SK-N-SH (cell line): ENCODE results near the gene RASA3. TPM values are rescaled to one million over a fixed set of nuclear protein-coding genes. Genes with fewer than 3 reads are reported as not detected.

ENCODE experiments used
- CTCF ChIA-PET: fragments of 300-600, 350-600 bp; formaldehyde crosslinking; extraction: SDS; loops from one replicate; lab custom pipeline; 2021; lab: Yijun Ruan, JAX
- POLR2A ChIA-PET: fragments of 350-600 bp; sonication (Branson Sonifier 250); formaldehyde crosslinking; extraction: SDS; loops from one replicate; lab custom pipeline; 2020; ENCODE audit warnings: antibody characterized with exemption, inconsistent platforms; lab: Yijun Ruan, JAX
- DNase-seq: peaks from one replicate; pipeline ENCODE4 v3.0.0; 2012
- H2AFZ ChIP-seq: fragments of 200-600 bp; sonication (generic); 2 replicates; pipeline ENCODE4 v1.8.1; 2016; ENCODE audit warnings: antibody characterized with exemption, mild to moderate bottlenecking, low read depth
- H3F3A ChIP-seq: fragments of 200-600 bp; sonication (generic); replicated peaks from 2 replicates; pipeline ENCODE3; 2016; ENCODE audit warnings: antibody characterized with exemption, mild to moderate bottlenecking; ENCODE audit not compliant: insufficient read depth
- H3K27ac ChIP-seq, 2 experiments: fragments of 200-500 bp in 1 of 2; fragments of 200-600 bp in 1 of 2; sonication (Bioruptor generic) in 1 of 2; sonication (generic), shearing (Covaris generic) in 1 of 2; 2 replicates each; pipeline versions ENCODE4 v1.5.1 to v1.6.1; 2014 to 2016; ENCODE audit warnings: low read depth in 2 of 2, inconsistent platforms in 1 of 2, low read length in 1 of 2, mild to moderate bottlenecking in 1 of 2, mixed read lengths in 1 of 2
- H3K27me3 ChIP-seq: fragments of 200-600 bp; sonication (generic), shearing (Covaris generic); 2 replicates; pipeline ENCODE4 v1.6.1; 2016; ENCODE audit warnings: mixed run types; ENCODE audit not compliant: insufficient read depth
- H3K36me3 ChIP-seq, 2 experiments: fragments of 200-500 bp in 1 of 2; fragments of 200-600 bp in 1 of 2; sonication (Bioruptor generic) in 1 of 2; sonication (generic) in 1 of 2; replicated peaks in 1 of 2; 2 replicates each; pipeline versions ENCODE3 to v1.5.1; 2014 to 2016; ENCODE audit warnings: low read length in 1 of 2, mild to moderate bottlenecking in 1 of 2; ENCODE audit not compliant: insufficient read depth in 2 of 2, control insufficient read depth in 1 of 2
- H3K4me1 ChIP-seq, 2 experiments: fragments of 200-500 bp in 1 of 2; fragments of 200-600 bp in 1 of 2; sonication (Bioruptor generic) in 1 of 2; sonication (generic), shearing (Covaris generic) in 1 of 2; 2 replicates each; pipeline versions ENCODE4 v1.5.1 to v1.6.1; 2014 to 2016; ENCODE audit warnings: low read depth in 1 of 2, low read length in 1 of 2, mixed run types in 1 of 2; ENCODE audit not compliant: insufficient read depth in 2 of 2, control insufficient read depth in 1 of 2
- H3K4me2 ChIP-seq: fragments of 200-600 bp; sonication (generic), shearing (Covaris generic); 2 replicates; pipeline ENCODE4 v1.6.1; 2017; ENCODE audit warnings: mixed run types
- H3K4me3 ChIP-seq, 2 experiments: fragments of 200-500 bp in 1 of 2; fragments of 200-600 bp in 1 of 2; sonication (Bioruptor generic) in 1 of 2; sonication (generic), shearing (Covaris generic) in 1 of 2; 2 replicates each; pipeline versions ENCODE4 v1.5.1 to v1.8.1; 2014 to 2016; ENCODE audit warnings: low read depth in 2 of 2, inconsistent platforms in 1 of 2, low read length in 1 of 2, mild to moderate bottlenecking in 1 of 2, mixed read lengths in 1 of 2, moderate library complexity in 1 of 2
- H3K79me2 ChIP-seq: fragments of 200-600 bp; sonication (generic); 2 replicates; pipeline ENCODE4 v1.8.1; 2017; ENCODE audit warnings: mild to moderate bottlenecking; ENCODE audit not compliant: insufficient read depth
- H3K9ac ChIP-seq: fragments of 200-600 bp; sonication (generic); 2 replicates; pipeline ENCODE4 v1.6.1; 2017; ENCODE audit warnings: mixed run types
- H3K9me2 ChIP-seq: fragments of 200-600 bp; sonication (generic); 2 replicates; pipeline ENCODE4 v1.6.1; 2017; ENCODE audit warnings: mixed run types
- H3K9me3 ChIP-seq: fragments of 200-600 bp; sonication (generic); 2 replicates; pipeline ENCODE4 v1.6.1; 2017; ENCODE audit warnings: mixed run types, mild to moderate bottlenecking, moderate library complexity
- H4K20me1 ChIP-seq: fragments of 200-600 bp; sonication (generic); 2 replicates; pipeline ENCODE4 v1.6.1; 2017; ENCODE audit warnings: mild to moderate bottlenecking, mixed run types; ENCODE audit not compliant: insufficient read depth
- CHD2 ChIP-seq: fragments of 150-350 bp; IDR thresholded peaks from 2 replicates; pipeline ENCODE4 v1.6.1; 2018; ENCODE audit warnings: low read length; ENCODE audit not compliant: partially characterized antibody
- CTCF ChIP-seq: fragments of 200-600 bp; sonication (generic); IDR thresholded peaks from 2 replicates; pipeline ENCODE4 v1.6.1; 2017; ENCODE audit warnings: antibody characterized with exemption, mild to moderate bottlenecking, moderate library complexity
- ELF1 ChIP-seq: IDR thresholded peaks from 2 replicates; pipeline ENCODE4 v1.4.0; 2012
- EZH2phosphoT487 ChIP-seq: fragments of 200-600 bp; sonication (generic); IDR thresholded peaks from 2 replicates; pipeline ENCODE4 v1.6.1; 2017; ENCODE audit warnings: low read depth, mixed run types, mild to moderate bottlenecking, antibody characterized with exemption, moderate library complexity, borderline replicate concordance
- FOSL2 ChIP-seq: IDR thresholded peaks from 2 replicates; pipeline ENCODE4 v1.4.0; 2012; ENCODE audit warnings: low read depth, mild to moderate bottlenecking, moderate library complexity, borderline replicate concordance
- FOXM1 ChIP-seq: IDR thresholded peaks from 2 replicates; pipeline ENCODE4 v1.4.0; 2012; ENCODE audit warnings: low read depth, mild to moderate bottlenecking
- GABPA ChIP-seq: IDR thresholded peaks from 2 replicates; pipeline ENCODE4 v1.4.0; 2012; ENCODE audit warnings: low read depth, mild to moderate bottlenecking
- GATA2 ChIP-seq: sonication (generic); formaldehyde crosslinking; IDR thresholded peaks from 2 replicates; pipeline ENCODE4 v1.5.0; 2020; ENCODE audit warnings: mild to moderate bottlenecking, missing genetic modification reagents
- IRF3 ChIP-seq: fragments of 150-350 bp; IDR thresholded peaks from 2 replicates; pipeline ENCODE4 v1.6.1; 2016; ENCODE audit warnings: mild to moderate bottlenecking, low read depth, low read length
- JUND ChIP-seq: IDR thresholded peaks from 2 replicates; pipeline ENCODE4 v1.4.0; 2012
- MXI1 ChIP-seq: IDR thresholded peaks from 2 replicates; pipeline ENCODE4 v1.6.1; 2012; ENCODE audit warnings: mild to moderate bottlenecking, low read depth, low read length, improper control_type of control experiment
- NRF1 ChIP-seq: IDR thresholded peaks from 2 replicates; pipeline ENCODE4 v1.6.1; 2012; ENCODE audit warnings: low read depth, mild to moderate bottlenecking, low read length
- RFX5 ChIP-seq: IDR thresholded peaks from 2 replicates; pipeline ENCODE4 v1.6.1; 2012; ENCODE audit warnings: mild to moderate bottlenecking, improper control_type of control experiment, low read length
- RXRA ChIP-seq: IDR thresholded peaks from 2 replicates; pipeline ENCODE4 v1.4.0; 2012; ENCODE audit warnings: low read depth, mild to moderate bottlenecking, borderline replicate concordance
- SIN3A ChIP-seq: IDR thresholded peaks from 2 replicates; pipeline ENCODE4 v1.6.1; 2012; ENCODE audit warnings: low read depth, mild to moderate bottlenecking, low read length, moderate library complexity, borderline replicate concordance
- SMC3 ChIP-seq: IDR thresholded peaks from 2 replicates; pipeline ENCODE4 v1.6.1; 2012; ENCODE audit warnings: low read depth, low read length, improper control_type of control experiment
- TAF1 ChIP-seq: IDR thresholded peaks from 2 replicates; pipeline ENCODE4 v1.6.1; 2012; ENCODE audit warnings: low read depth, mild to moderate bottlenecking, low read length, moderate library complexity, borderline replicate concordance
- TEAD4 ChIP-seq: IDR thresholded peaks from 2 replicates; pipeline ENCODE4 v1.4.0; 2012; ENCODE audit warnings: mild to moderate bottlenecking, borderline replicate concordance; ENCODE audit not compliant: insufficient read depth
- USF2 ChIP-seq: fragments of 150-350 bp; IDR thresholded peaks from 2 replicates; pipeline ENCODE4 v1.6.1; 2017; ENCODE audit warnings: antibody characterized with exemption, low read length, low read depth, borderline replicate concordance
- WGBS: methylation state at CpG from one replicate; pipeline ENCODE4 v1.1.6; 2017; ENCODE audit warnings: low lambda C conversion rate; 5-methylcytosine and 5-hydroxymethylcytosine counted together
- polyA plus RNA-seq, 3 experiments: library from polyadenylated mRNA; depleted of rRNA; stranded (reverse); fragments of >200 nt; gene quantifications; 2 replicates each; pipeline ENCODE4 v1.2.3, GENCODE V29; 2012

Gene RASA3
- polyA plus RNA-seq, 1 of the 3 experiments (the other 2 are of a cell fraction), result 25.1 TPM

- Histone ChIP-seq H3K9ac (no peak overlapping the region), H3K79me2 (0 out of 2 replicates have a peak, but pooled peaks cover 2% of the 10 kb centered on the region), H3F3A (no peaks in the 10 kb centered on the region), H2AFZ (no peak overlapping the region), H3K4me2 (no peak overlapping the region), H3K27me3 (no peaks in the 10 kb centered on the region), H3K9me2 (no peaks in the 10 kb centered on the region), H4K20me1 (no peaks in the 10 kb centered on the region), H3K4me1 (no peaks in the 10 kb centered on the region; a peak in 1 of 4 replicates), H3K4me3 (no peak overlapping the region), H3K27ac (no peak overlapping the region), H3K36me3 (peaks cover 19 to 57% of the 10 kb centered on the region in 2 experiments), H3K9me3 (no peaks in the 10 kb centered on the region)
- peak; percentile 59 for DNase-seq
- POLR2A ChIA-PET, result no interaction called here
- TF ChIP-seq FOSL2, result no peak
- TF ChIP-seq SMC3, result peak; percentile 17; the same call in 1 of the 2 replicates
- peak; percentile 52 for TF ChIP-seq CTCF
- TF ChIP-seq RXRA, result no peak
- no peak for TF ChIP-seq NRF1
- CTCF ChIA-PET, result interaction anchor here (1.2 to 1.8 kb wide), 2 partner anchors 196 to 197 kb away, joined by 3 to 5 read pairs; no protein-coding TSS in a partner anchor
- WGBS, result 88% methylated on average over 22 of the region's 29 CpGs
Measured at GRCh38 chr13:114017028-114017630, 115.3 kb downstream of the RASA3 start.

- H3F3A ChIP-seq, result no peaks in the 10 kb centered on the region
- 86% methylated on average over 5 of the region's 30 CpGs for WGBS
- H3K36me3 ChIP-seq, result peaks cover 19 to 52% of the 10 kb centered on the region in 2 experiments
- no peaks in the 10 kb centered on the region for H3K9me2 ChIP-seq
- H3K4me1 ChIP-seq, result no peaks in the 10 kb centered on the region; a peak in 1 of 4 replicates
- H3K27me3 ChIP-seq, result no peaks in the 10 kb centered on the region
- no peaks in the 10 kb centered on the region for H3K9me3 ChIP-seq
- no peak overlapping the region for H3K4me2 ChIP-seq
- no peak for DNase-seq
- H2AFZ ChIP-seq, result no peak overlapping the region
- H3K4me3 ChIP-seq, result no peak overlapping the region
- H3K79me2 ChIP-seq, result 0 out of 2 replicates have a peak, but pooled peaks cover 2% of the 10 kb centered on the region
- H4K20me1 ChIP-seq, result no peaks in the 10 kb centered on the region
- no peak for TF ChIP-seq FOXM1
- TF ChIP-seq GATA2 (CRISPR knock-in tag), result no peak
- no peak for TF ChIP-seq USF2
- TF ChIP-seq IRF3, result no peak
- no peak for TF ChIP-seq MXI1
- TF ChIP-seq TEAD4, result no peak
- no peak for TF ChIP-seq SMC3
- TF ChIP-seq TAF1, result no peak
- no peak for TF ChIP-seq JUND
- no peak for TF ChIP-seq CHD2
- TF ChIP-seq ELF1, result no peak
- no peak for TF ChIP-seq SIN3A
- no peak for TF ChIP-seq GABPA
- no peak for TF ChIP-seq EZH2phosphoT487
- TF ChIP-seq RFX5, result no peak
- no peak for TF ChIP-seq NRF1
- ChIA-PET POLR2A (no interaction called here), CTCF (interaction anchor here (0.7 kb wide), 1 partner anchor 195 kb away, joined by 5 read pairs; no protein-coding TSS in a partner anchor)
- no peak overlapping the region for H3K9ac ChIP-seq
- no peak overlapping the region for H3K27ac ChIP-seq
Measured at GRCh38 chr13:114016321-114017027, 115.9 kb downstream of the RASA3 start.
